GM10248 (cell line): ENCODE data around the gene TMIGD3.

Experiments
- CTCF ChIA-PET: fragments of 300-600 bp; sonication (Branson Sonifier 250); formaldehyde crosslinking; extraction: SDS; loops from one replicate; lab custom pipeline; 2021; ENCODE audit warnings: antibody characterized with exemption; lab: Yijun Ruan, JAX
- POLR2A ChIA-PET: fragments of 350-650 bp; sonication (Branson Sonifier 250); formaldehyde crosslinking; extraction: SDS; loops from one replicate; lab custom pipeline; 2020; ENCODE audit warnings: antibody characterized with exemption; lab: Yijun Ruan, JAX
- DNase-seq: peaks from one replicate; pipeline ENCODE4 v3.0.0; 2012; ENCODE audit errors: extremely low spot score
- CTCF ChIP-seq: IDR thresholded peaks from 2 replicates; pipeline ENCODE4 v1.5.1; 2012; ENCODE audit warnings: mild to moderate bottlenecking, low read depth; ENCODE audit errors: extremely low read depth, missing control alignments, control extremely low read depth

Gene TMIGD3

GRCh38 chr1:111448918-111449702, 54.3 kb downstream of the TMIGD3 start, which contains the start of the genes ATP5PB and WDR77:
Gene ATP5PB, plus strand, starts transcription at chr1:111449464. Its CDS starts 78 bp downstream, at chr1:111449542.
Gene WDR77, minus strand, starts transcription at chr1:111449256. Its CDS starts 87 bp downstream, at chr1:111449169.
- POLR2A ChIA-PET, result interaction anchor here (0.6 kb wide), 1 partner anchor 254 kb away, joined by 3 read pairs; no protein-coding TSS in a partner anchor
- CTCF ChIA-PET, result interaction anchor here (0.6 to 3.5 kb wide), 9 partner anchors 11 to 320 kb away, joined by 3 to 25 read pairs (median 3); no protein-coding TSS in a partner anchor
- TF ChIP-seq CTCF, result no peak
- peak; percentile 98 for DNase-seq

GRCh38 chr1:111448482-111448917, 54.9 kb downstream of the TMIGD3 start:
- ChIA-PET POLR2A (interaction anchor here (0.6 kb wide), 1 partner anchor 255 kb away, joined by 3 read pairs; no protein-coding TSS in a partner anchor), CTCF (interaction anchor here (0.7 to 3.5 kb wide), 9 partner anchors 10 to 321 kb away, joined by 3 to 25 read pairs (median 3); no protein-coding TSS in a partner anchor)
- DNase-seq, result no peak
- no peak for TF ChIP-seq CTCF

GRCh38 chr1:111446967-111447892, 56.2 kb downstream of the TMIGD3 start:
- ChIA-PET CTCF (interaction anchor here (0.6 to 3.5 kb wide), 10 partner anchors 9 to 322 kb away, joined by 3 to 25 read pairs (median 3); no protein-coding TSS in a partner anchor), POLR2A (no interaction called here)
- TF ChIP-seq CTCF, result no peak
- DNase-seq, result no peak

GRCh38 chr1:111446546-111446945, 56.9 kb downstream of the TMIGD3 start:
- POLR2A ChIA-PET, result no interaction called here
- DNase-seq, result no peak
- CTCF ChIA-PET, result interaction anchor here (1.2 to 3.5 kb wide), 3 partner anchors 13 to 323 kb away, joined by 3 to 11 read pairs (median 4); no protein-coding TSS in a partner anchor
- no peak for TF ChIP-seq CTCF

- no peak for TF ChIP-seq CTCF
- ChIA-PET CTCF (no interaction called here), POLR2A (no interaction called here)
These were observed 59.4 kb downstream of the TMIGD3 start for GRCh38 chr1:111444031-111444430.

More at GRCh38 chr1:111444031-111444430, 59.4 kb downstream of the TMIGD3 start:
- no peak for DNase-seq
